A549 treated with AZD9567 at 1 μM for 4 hours (cell line): ENCODE measurements around the gene ZNF462. TPM values are rescaled to one million over a fixed set of nuclear protein-coding genes. Genes with fewer than 3 reads are reported as not detected.

Source experiments
- total RNA-seq: library from RNA; stranded (reverse); fragments of 200-300 nt; extraction: Qiagen RNA extraction; gene quantifications from 5 replicates; pipeline ENCODE4 v1.2.3, GENCODE V29; 2022; ENCODE audit not compliant: insufficient read depth

ZNF462 gene
- 1.7 to 3.9 TPM (median 3.2 TPM) in 5 replicates for total RNA-seq

GRCh38 chr9:106862821-106863720 lies at the start of gene ZNF462:
Gene ZNF462, plus strand, starts transcription at chr9:106863166. Its CDS starts 60,218 bp downstream, at chr9:106923384.

